ENCODE measurements around the gene FBXL20. TPM values are rescaled to one million over a fixed set of nuclear protein-coding genes. Genes with fewer than 3 reads are reported as not detected.

Gene FBXL20
- polyA plus RNA-seq, 1 of the 3 experiments (the other 2 are of a cell fraction): 2.2 TPM

- WGBS (ENCODE audit: low lambda C conversion rate): 93% methylated on average over 4 of the region's 7 CpGs
- H3K9ac ChIP-seq: no peak overlapping the region
- H4K20me1 ChIP-seq (ENCODE audit: insufficient read depth): no peaks in the 10 kb centered on the region
- no peak overlapping the region for H2AFZ ChIP-seq (ENCODE audit: low read depth)
- H3K79me2 ChIP-seq (ENCODE audit: insufficient read depth): no peaks in the 10 kb centered on the region
- H3K27me3 ChIP-seq (ENCODE audit: insufficient read depth): no peaks in the 10 kb centered on the region
- H3K36me3 ChIP-seq (replicated peaks in 1 of 2; ENCODE audit: control insufficient read depth in 1 of 2, insufficient read depth in 2 of 2, low read length in 1 of 2): no peaks in the 10 kb centered on the region
- peaks cover 6% of the 10 kb centered on the region for H3F3A ChIP-seq (replicated peaks; ENCODE audit: insufficient read depth)
- H3K9me2 ChIP-seq: no peaks in the 10 kb centered on the region
- no peak overlapping the region for H3K4me2 ChIP-seq
- DNase-seq: no peak
- H3K27ac ChIP-seq (ENCODE audit: low read depth in 2 of 2, low read length in 1 of 2): no peak overlapping the region
- H3K4me3 ChIP-seq (ENCODE audit: low read depth in 2 of 2, low read length in 1 of 2): no peak overlapping the region
- no peaks in the 10 kb centered on the region for H3K9me3 ChIP-seq
- CTCF ChIA-PET: interaction anchor here (1.3 to 3.9 kb wide), 5 partner anchors 10 to 23 kb away, joined by 4 to 31 read pairs (median 7); no protein-coding TSS in a partner anchor
- TF ChIP-seq TCF12 (IDR thresholded peaks at IDR 0.05): no peak
- TF ChIP-seq SMC3 (IDR thresholded peaks at IDR 0.05; ENCODE audit: low read depth, low read length): no peak
- no peak for TF ChIP-seq IRF3 (IDR thresholded peaks at IDR 0.05; ENCODE audit: low read depth, low read length)
- peaks cover 0 to 9% of the 10 kb centered on the region in 2 experiments; a peak in 1 of 4 replicates for H3K4me1 ChIP-seq (ENCODE audit: control insufficient read depth in 1 of 2, insufficient read depth in 2 of 2, low read depth in 1 of 2, low read length in 1 of 2)
- POLR2A ChIA-PET: no interaction called here
Measured at GRCh38 chr17:39222151-39222550, 179.3 kb downstream of the FBXL20 start.

- H4K20me1 ChIP-seq (ENCODE audit: insufficient read depth): no peaks in the 10 kb centered on the region
- no peak overlapping the region for H3K9ac ChIP-seq
- CTCF ChIA-PET: interaction anchor here (1.2 to 3.9 kb wide), 6 partner anchors 11 to 239 kb away, joined by 3 to 31 read pairs (median 6); no protein-coding TSS in a partner anchor
- H2AFZ ChIP-seq (ENCODE audit: low read depth): no peak overlapping the region
- DNase-seq: no peak
- WGBS (ENCODE audit: low lambda C conversion rate): 83% methylated on average over 2 of the region's 6 CpGs
- H3F3A ChIP-seq (replicated peaks; ENCODE audit: insufficient read depth): peaks cover 6% of the 10 kb centered on the region
- no peaks in the 10 kb centered on the region for H3K27me3 ChIP-seq (ENCODE audit: insufficient read depth)
- H3K9me2 ChIP-seq: no peaks in the 10 kb centered on the region
- no peaks in the 10 kb centered on the region for H3K9me3 ChIP-seq
- H3K4me2 ChIP-seq: no peak overlapping the region
- POLR2A ChIA-PET: no interaction called here
- no peak overlapping the region for H3K27ac ChIP-seq (ENCODE audit: low read depth in 2 of 2, low read length in 1 of 2)
- H3K79me2 ChIP-seq (ENCODE audit: insufficient read depth): no peaks in the 10 kb centered on the region
- H3K4me3 ChIP-seq (ENCODE audit: low read depth in 2 of 2, low read length in 1 of 2): no peak overlapping the region
- peaks cover 0 to 9% of the 10 kb centered on the region in 2 experiments; a peak in 1 of 4 replicates for H3K4me1 ChIP-seq (ENCODE audit: control insufficient read depth in 1 of 2, insufficient read depth in 2 of 2, low read depth in 1 of 2, low read length in 1 of 2)
- no peaks in the 10 kb centered on the region for H3K36me3 ChIP-seq (replicated peaks in 1 of 2; ENCODE audit: control insufficient read depth in 1 of 2, insufficient read depth in 2 of 2, low read length in 1 of 2)
- TF ChIP-seq USF2 (IDR thresholded peaks at IDR 0.05; ENCODE audit: borderline replicate concordance, low read depth, low read length) (no peak), FOXM1 (IDR thresholded peaks at IDR 0.05; ENCODE audit: low read depth) (no peak), POLR2AphosphoS5 (IDR thresholded peaks at IDR 0.05; ENCODE audit: low read depth, low read length) (no peak), CHD2 (IDR thresholded peaks at IDR 0.05; ENCODE audit: low read length, partially characterized antibody) (no peak), MEF2A (IDR thresholded peaks at IDR 0.05; ENCODE audit: borderline replicate concordance, low read depth) (no peak), FOXJ3 (CRISPR knock-in tag; IDR thresholded peaks at IDR 0.05) (no peak), RFX5 (IDR thresholded peaks at IDR 0.05; ENCODE audit: low read length) (no peak), SIN3A (IDR thresholded peaks at IDR 0.05; ENCODE audit: borderline replicate concordance, low read depth, low read length) (no peak), USF1 (IDR thresholded peaks at IDR 0.05; ENCODE audit: borderline replicate concordance, low read depth) (no peak), FOSL2 (IDR thresholded peaks at IDR 0.05; ENCODE audit: borderline replicate concordance, low read depth) (no peak), GATA2 (CRISPR knock-in tag; IDR thresholded peaks at IDR 0.05) (no peak), ZBTB33 (IDR thresholded peaks at IDR 0.05; ENCODE audit: borderline replicate concordance, low read depth) (no peak), REST (IDR thresholded peaks at IDR 0.05; ENCODE audit: low read depth, low read length) (no peak), TCF12 (IDR thresholded peaks at IDR 0.05) (no peak)
Measured at GRCh38 chr17:39221572-39221971, 179.9 kb downstream of the FBXL20 start.

Measured in SK-N-SH (cell line).